K562 treated with DMSO at 1 percent for 48 hours (cell line): ENCODE measurements around the gene PCDH17. TPM values are rescaled to one million over a fixed set of nuclear protein-coding genes. Genes with fewer than 3 reads are reported as not detected.

Experiments used
- total RNA-seq: library from RNA; unstranded; fragments of 300-600 nt; gene quantifications from 2 replicates; pipeline ENCODE4 v1.2.3, GENCODE V29; 2022; ENCODE audit warnings: low replicate concordance; ENCODE audit errors: extremely low read depth

The PCDH17 gene, protein sequence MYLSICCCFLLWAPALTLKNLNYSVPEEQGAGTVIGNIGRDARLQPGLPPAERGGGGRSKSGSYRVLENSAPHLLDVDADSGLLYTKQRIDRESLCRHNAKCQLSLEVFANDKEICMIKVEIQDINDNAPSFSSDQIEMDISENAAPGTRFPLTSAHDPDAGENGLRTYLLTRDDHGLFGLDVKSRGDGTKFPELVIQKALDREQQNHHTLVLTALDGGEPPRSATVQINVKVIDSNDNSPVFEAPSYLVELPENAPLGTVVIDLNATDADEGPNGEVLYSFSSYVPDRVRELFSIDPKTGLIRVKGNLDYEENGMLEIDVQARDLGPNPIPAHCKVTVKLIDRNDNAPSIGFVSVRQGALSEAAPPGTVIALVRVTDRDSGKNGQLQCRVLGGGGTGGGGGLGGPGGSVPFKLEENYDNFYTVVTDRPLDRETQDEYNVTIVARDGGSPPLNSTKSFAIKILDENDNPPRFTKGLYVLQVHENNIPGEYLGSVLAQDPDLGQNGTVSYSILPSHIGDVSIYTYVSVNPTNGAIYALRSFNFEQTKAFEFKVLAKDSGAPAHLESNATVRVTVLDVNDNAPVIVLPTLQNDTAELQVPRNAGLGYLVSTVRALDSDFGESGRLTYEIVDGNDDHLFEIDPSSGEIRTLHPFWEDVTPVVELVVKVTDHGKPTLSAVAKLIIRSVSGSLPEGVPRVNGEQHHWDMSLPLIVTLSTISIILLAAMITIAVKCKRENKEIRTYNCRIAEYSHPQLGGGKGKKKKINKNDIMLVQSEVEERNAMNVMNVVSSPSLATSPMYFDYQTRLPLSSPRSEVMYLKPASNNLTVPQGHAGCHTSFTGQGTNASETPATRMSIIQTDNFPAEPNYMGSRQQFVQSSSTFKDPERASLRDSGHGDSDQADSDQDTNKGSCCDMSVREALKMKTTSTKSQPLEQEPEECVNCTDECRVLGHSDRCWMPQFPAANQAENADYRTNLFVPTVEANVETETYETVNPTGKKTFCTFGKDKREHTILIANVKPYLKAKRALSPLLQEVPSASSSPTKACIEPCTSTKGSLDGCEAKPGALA (N-terminal part only)
- not detected in 2 replicates for total RNA-seq

DNA sequence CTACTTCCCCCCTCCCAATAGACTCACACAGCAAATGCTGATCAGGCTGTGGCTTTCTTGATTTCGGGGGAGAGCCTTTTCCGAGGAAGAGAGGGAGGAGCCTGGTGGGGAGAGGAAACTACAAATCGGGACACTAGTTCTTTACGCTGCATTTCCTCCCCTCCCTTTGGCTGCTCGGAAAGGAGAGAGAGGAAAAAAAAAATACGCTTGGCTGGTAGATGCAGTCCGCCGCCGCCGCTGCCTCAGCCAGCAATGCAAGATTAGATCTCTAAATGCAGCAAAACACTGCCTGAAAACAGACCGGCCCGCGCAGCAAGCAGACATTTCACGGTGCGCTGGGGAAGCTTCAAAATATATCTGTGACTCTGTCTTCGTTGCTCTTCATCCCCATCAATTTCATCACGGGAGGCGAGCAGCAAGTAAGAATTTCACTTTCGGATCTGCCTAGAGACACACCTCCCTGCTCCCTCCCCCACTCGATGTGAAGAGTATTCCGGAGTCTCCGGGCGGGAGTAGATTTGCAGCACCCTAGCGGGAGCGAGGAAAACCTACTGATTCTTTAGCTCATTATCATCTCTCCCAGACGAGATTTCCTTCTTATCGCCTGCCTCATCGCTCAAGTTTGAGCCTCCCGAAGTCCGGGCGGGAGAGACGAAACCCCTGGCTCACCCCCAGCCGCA, at the start of gene PCDH17:
PCDH17 (plus strand) TSS at position 149 of the 680 bp plus-strand sequence. CDS start 803 bp downstream, outside the sequence.

